Gastrocnemius medialis (tissue), 4 donors: ENCODE measurements around the gene SUSD4. TPM values are rescaled to one million over a fixed set of nuclear protein-coding genes. Genes with fewer than 3 reads are reported as not detected.

Experiments used
- ATAC-seq, 2 donors: fragments of 150-250 bp; one replicate each; pipeline ENCODE4 v1.9.1; 2016
- DNase-seq, 2 donors: peaks; one replicate each; pipeline ENCODE4 v3.0.0-alpha.2; 2019
- H3K27ac ChIP-seq, 4 donors: fragments of 200-600 bp; sonication (generic); 1 replicate in 1 of 4; 2 replicates in 3 of 4; pipeline ENCODE4 v1.5.1; 2016 to 2018; ENCODE audit warnings: mild to moderate bottlenecking in 2 of 4, moderate library complexity in 1 of 4
- H3K27me3 ChIP-seq, 3 donors: fragments of 200-600 bp; sonication (generic) in 2 of 3; 1 replicate in 1 of 3; 2 replicates in 2 of 3; pipeline versions ENCODE4 v1.5.1 to v1.6.0; 2016 to 2019; ENCODE audit warnings: mild to moderate bottlenecking in 1 of 3, moderate library complexity in 1 of 3
- H3K36me3 ChIP-seq, 2 donors: fragments of 200-600 bp; sonication (generic) in 1 of 2; one replicate each; pipeline ENCODE4 v1.5.1; 2017 to 2018
- H3K4me1 ChIP-seq, 2 donors: fragments of 200-600 bp; sonication (generic) in 1 of 2; one replicate each; pipeline ENCODE4 v1.5.1; 2016 to 2017; ENCODE audit warnings: mild to moderate bottlenecking in 2 of 2
- H3K4me3 ChIP-seq, 4 donors: fragments of 200-600 bp; sonication (generic) in 3 of 4; 1 replicate in 1 of 4; 2 replicates in 3 of 4; pipeline ENCODE4 v1.5.1; 2016 to 2019; ENCODE audit warnings: mild to moderate bottlenecking in 2 of 4
- H3K9me3 ChIP-seq, 3 donors: fragments of 200-600 bp; sonication (generic) in 2 of 3; 1 replicate in 1 of 3; 2 replicates in 2 of 3; pipeline ENCODE4 v1.5.1; 2016 to 2019
- CTCF ChIP-seq, 5 experiments: fragments of 450-650 bp in 3 of 5; fragments of 200-600 bp in 2 of 5; sonication (generic) in 2 of 5; IDR thresholded peaks in 4 of 5; conservative IDR thresholded peaks in 1 of 5; 1 replicate in 4 of 5; 2 replicates in 1 of 5; pipeline ENCODE4 v1.5.1; 2016 to 2019; ENCODE audit warnings: antibody characterized with exemption in 5 of 5, mild to moderate bottlenecking in 3 of 5, moderate library complexity in 3 of 5
- POLR2A ChIP-seq, 2 donors: fragments of 450-650 bp; IDR thresholded peaks; one replicate each; pipeline ENCODE4 v1.6.1; 2017; ENCODE audit warnings: antibody characterized with exemption in 2 of 2, mild to moderate bottlenecking in 2 of 2, moderate library complexity in 2 of 2
- in situ Hi-C, 4 donors: fragments of 200-750 bp; cut with MboI; loops; one replicate each; pipeline versions ENCODE4 v1.15.0 to v1.8.0; 2017; ENCODE audit warnings: low sequenced_read_pairs in 4 of 4
- intact Hi-C: fragments of 100-400 bp; cut with DNase I; formaldehyde crosslinking; loops from one replicate; pipeline ENCODE4 v1.15.1; 2023; ENCODE audit warnings: low total_unique reads
- total RNA-seq, 4 donors: library from RNA; depleted of rRNA; stranded (reverse); fragments of >200 nt; gene quantifications; one replicate each; pipeline versions ENCODE4 v1.1.0 to v1.2.3, GENCODE V29; 2016

The SUSD4 gene
- total RNA-seq, 4 donors from 2014 or later, result 1.2 to 4.0 (median 3.3) TPM; not detected in 1

GRCh38 chr1:223216074-223216473 is 147.9 kb downstream of the SUSD4 start:
- in situ Hi-C loops (no loop called here), intact Hi-C loops (no loop called here)
- H3K9me3 ChIP-seq, result no peaks in the 10 kb centered on the region
- ATAC-seq (no peak), DNase-seq (no peak)
- no peaks in the 10 kb centered on the region for H3K4me1 ChIP-seq
- H3K36me3 ChIP-seq, result no peaks in the 10 kb centered on the region
- no peak for TF ChIP-seq POLR2A (IDR thresholded peaks at IDR 0.05)
- no peak for TF ChIP-seq CTCF (IDR thresholded peaks at IDR 0.05 in 4 of 5, conservative IDR thresholded peaks at IDR 0.05 in 1 of 5)
- H3K27ac ChIP-seq, result no peak overlapping the region
- H3K4me3 ChIP-seq, result no peak overlapping the region
- H3K27me3 ChIP-seq, result no peaks in the 10 kb centered on the region

- no peak overlapping the region for H3K4me3 ChIP-seq
- ATAC-seq (no peak), DNase-seq (no peak)
- no peaks in the 10 kb centered on the region for H3K9me3 ChIP-seq
- TF ChIP-seq CTCF (IDR thresholded peaks at IDR 0.05 in 4 of 5, conservative IDR thresholded peaks at IDR 0.05 in 1 of 5) (no peak), POLR2A (IDR thresholded peaks at IDR 0.05) (no peak)
- H3K4me1 ChIP-seq, result no peaks in the 10 kb centered on the region
- intact Hi-C loops (no loop called here), in situ Hi-C loops (no loop called here)
- no peak overlapping the region for H3K27ac ChIP-seq
- H3K36me3 ChIP-seq, result no peaks in the 10 kb centered on the region
- H3K27me3 ChIP-seq, result no peaks in the 10 kb centered on the region
These were observed 148.9 kb downstream of the SUSD4 start for GRCh38 chr1:223215026-223215425.

DNA sequence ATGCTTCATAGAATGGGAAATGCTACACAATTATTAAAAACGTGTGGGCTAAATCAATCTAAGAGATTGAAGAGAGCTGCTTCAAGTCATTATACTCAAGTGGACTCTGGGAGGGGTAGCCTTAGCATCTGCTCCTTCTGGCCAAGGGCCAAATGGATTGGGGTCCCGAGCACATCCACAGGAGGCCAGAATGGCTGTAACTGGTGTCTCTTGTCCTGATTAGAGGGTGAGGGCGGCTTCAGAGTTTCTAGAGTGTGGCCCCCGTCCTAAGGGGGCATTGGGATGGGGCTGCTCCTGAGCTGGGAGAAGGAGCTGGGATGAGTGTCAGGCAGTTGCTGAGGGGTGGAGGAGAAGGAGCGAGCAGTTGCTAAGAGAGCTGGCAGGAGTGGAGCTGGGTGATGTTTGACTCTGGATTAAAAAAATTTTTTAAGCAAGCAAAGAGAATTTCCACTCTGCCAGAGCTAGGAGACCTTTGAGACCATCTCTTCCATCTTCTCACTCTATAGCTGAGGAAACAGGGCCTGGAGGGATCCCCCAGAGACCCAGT is 149.6 kb downstream of the SUSD4 start:
- no peak for ATAC-seq
- Histone ChIP-seq H3K27me3 (no peaks in the 10 kb centered on the region), H3K4me3 (no peak overlapping the region), H3K4me1 (no peaks in the 10 kb centered on the region), H3K36me3 (no peaks in the 10 kb centered on the region), H3K9me3 (no peaks in the 10 kb centered on the region), H3K27ac (no peak overlapping the region)
- DNase-seq, result no peak
- TF ChIP-seq CTCF (IDR thresholded peaks at IDR 0.05 in 4 of 5, conservative IDR thresholded peaks at IDR 0.05 in 1 of 5), result no peak
- TF ChIP-seq POLR2A (IDR thresholded peaks at IDR 0.05), result no peak
- intact Hi-C loops, result no loop called here
- in situ Hi-C loops, result no loop called here

- ATAC-seq, result no peak
- in situ Hi-C loops, result no loop called here
- Histone ChIP-seq H3K4me1 (peaks cover 0 to 6% of the 10 kb centered on the region in 2 donors), H3K4me3 (no peak overlapping the region), H3K9me3 (no peaks in the 10 kb centered on the region), H3K27me3 (no peaks in the 10 kb centered on the region), H3K27ac (no peak overlapping the region), H3K36me3 (no peaks in the 10 kb centered on the region)
- intact Hi-C loops, result no loop called here
- TF ChIP-seq POLR2A (IDR thresholded peaks at IDR 0.05), result no peak
- TF ChIP-seq CTCF (IDR thresholded peaks at IDR 0.05 in 4 of 5, conservative IDR thresholded peaks at IDR 0.05 in 1 of 5), result no peak
- no peak for DNase-seq
These were observed 151.5 kb downstream of the SUSD4 start for GRCh38 chr1:223212441-223212840.
